NCI-H345 treated with DMSO at 0.1 percent for 48 hours (cell line): ENCODE results near the gene RCE1.
A peak's percentile ranks its signal among the peaks of the same experiment; 100 is the strongest.

ENCODE experiments used
- DNase-seq: peaks from one replicate; lab custom pipeline; 2025; ENCODE audit not compliant: unreplicated experiment; lab: John Stamatoyannopoulos, UW

The RCE1 gene

DNA sequence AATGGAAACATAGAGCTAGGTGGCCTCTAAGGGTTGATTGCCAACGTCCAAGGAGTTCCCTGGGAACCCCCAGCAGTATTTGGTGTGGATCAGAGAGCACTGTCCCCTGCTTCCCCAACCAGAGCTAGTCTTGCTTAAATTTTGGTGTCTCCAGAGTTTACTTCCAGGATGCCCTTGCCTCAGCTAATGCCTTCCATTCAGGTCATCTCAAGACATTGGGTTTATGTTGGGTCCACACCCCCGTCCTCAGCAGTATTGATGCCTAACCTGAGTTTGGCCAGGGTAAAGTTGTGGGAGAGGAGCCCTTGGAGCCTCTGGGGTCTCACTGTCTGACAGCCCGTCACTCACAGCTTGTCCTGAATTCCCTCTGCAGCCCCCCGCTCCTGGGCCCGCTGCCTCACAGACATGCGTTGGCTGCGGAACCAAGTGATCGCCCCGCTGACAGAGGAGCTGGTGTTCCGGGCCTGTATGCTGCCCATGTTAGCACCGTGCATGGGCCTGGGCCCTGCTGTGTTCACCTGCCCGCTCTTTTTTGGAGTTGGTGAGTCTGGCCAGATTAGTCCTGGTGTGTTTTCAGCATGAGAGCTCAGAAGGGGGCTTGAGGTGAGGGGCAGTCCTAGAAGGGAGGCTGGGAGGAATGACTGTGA lies 1.4 kb downstream of the RCE1 start:
- no peak for DNase-seq

DNA sequence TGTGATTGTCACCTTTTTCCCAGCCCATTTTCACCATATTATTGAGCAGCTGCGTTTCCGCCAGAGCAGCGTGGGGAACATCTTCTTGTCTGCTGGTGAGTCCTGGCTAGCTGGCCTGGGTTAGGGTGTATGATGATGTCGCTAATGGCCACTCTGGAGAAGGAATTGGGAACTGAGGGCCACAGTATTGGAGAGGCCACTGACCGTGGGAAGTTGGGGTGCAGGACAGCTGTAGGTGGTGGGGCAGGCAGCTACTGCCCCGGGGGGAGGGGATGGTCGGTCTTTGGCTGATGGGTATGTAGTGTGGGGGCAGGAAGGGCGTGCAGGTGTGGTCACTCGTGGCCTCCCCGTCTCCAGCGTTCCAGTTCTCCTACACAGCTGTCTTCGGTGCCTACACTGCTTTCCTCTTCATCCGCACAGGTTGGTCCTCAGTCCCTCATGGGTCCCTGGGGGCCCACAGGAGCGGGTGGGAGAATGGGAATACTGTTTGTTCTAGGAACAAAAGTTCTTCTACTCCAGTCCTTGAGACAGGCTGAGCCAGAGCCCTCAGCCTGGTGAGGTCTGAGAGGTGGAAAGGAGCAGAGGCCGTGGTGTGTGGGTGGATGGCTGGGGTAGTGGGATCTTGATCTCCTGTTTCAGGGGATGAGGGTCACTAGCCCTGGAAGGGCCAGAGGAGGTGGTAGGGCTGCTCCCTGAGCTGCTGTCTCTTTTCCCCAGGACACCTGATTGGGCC lies 2.1 kb downstream of the RCE1 start:
- DNase-seq: no peak

GRCh38 chr11:66845876-66846212 lies 2.6 kb downstream of the RCE1 start:
- DNase-seq: no peak

- DNase-seq: no peak
Measured at GRCh38 chr11:66846671-66847091, 3.4 kb downstream of the RCE1 start.

DNA sequence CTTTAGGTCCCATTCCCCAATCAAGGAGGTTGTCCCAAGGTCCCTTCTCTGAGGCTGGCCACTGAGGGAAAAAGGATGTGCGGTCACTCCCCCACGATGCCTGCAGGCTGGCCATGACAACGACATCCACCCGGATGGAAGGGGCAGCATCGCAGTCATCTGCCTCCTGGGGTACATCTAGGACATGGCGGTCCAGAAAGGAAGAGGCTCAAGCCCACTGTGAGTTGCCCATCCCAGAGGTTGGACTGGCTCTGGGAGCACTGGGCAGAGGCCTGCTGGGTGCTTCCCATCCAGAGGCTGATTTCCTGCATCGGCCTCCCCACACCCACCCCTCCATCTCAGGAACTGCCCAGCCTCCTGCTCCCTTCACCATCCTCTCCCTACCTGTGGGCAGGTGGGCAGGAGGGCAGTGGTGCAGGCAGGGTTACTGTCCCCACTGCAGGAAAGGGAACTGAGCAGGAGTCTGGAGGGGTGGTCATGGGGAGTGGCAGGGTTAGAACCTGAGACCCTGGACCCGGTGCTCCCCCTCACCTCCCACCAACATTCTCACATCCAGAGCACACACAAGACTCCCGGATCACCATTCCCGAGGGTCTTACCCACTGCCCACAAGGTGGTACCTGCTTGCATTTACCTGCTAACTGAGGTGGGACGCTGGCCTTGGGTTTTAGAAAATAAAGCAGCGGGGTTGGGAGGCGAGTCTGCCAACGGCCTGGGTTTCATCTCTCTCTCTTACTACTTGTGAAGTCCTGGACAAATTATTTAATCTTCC lies 4.4 kb downstream of the RCE1 start:
- DNase-seq: no peak

DNA sequence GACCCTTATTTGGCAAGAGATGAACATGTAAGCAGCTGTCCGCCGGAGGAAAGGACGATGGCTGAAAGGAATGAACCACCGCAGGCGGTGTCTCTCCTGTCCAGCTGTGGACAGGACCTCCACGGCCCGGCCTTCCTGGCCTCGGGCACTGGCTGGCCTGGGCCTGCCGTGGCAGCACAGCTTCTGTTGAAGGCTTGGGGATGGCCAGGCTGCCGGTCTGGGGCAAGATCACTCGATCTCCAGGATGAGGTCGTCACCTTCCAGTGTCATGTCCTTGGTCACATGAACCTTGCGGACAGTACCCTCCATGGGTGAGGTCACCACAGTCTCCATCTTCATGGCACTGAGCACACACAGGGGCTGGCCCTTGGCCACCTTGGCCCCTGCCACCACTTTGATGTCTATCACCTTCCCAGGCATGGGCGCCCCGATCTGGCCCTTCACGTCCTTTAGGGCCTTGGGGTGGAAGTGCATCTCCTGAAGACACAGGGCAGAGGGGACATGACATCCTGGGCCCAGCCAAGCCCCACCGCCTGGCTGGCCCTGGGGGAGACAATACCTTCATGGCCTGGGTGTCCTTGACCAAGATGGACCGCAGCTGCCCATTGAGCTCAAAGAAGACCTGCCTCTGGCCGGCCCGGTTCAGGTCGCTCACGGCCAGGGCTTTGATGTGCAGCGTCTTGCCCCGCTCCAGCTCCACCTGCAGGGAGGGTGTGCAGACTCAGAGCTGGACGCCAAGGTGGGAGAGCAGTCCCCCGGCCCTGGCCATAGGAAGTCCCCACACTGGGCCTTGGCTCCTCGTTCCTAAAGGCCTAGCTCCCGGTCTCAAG lies 5.6 kb downstream of the RCE1 start:
- no peak for DNase-seq

DNA sequence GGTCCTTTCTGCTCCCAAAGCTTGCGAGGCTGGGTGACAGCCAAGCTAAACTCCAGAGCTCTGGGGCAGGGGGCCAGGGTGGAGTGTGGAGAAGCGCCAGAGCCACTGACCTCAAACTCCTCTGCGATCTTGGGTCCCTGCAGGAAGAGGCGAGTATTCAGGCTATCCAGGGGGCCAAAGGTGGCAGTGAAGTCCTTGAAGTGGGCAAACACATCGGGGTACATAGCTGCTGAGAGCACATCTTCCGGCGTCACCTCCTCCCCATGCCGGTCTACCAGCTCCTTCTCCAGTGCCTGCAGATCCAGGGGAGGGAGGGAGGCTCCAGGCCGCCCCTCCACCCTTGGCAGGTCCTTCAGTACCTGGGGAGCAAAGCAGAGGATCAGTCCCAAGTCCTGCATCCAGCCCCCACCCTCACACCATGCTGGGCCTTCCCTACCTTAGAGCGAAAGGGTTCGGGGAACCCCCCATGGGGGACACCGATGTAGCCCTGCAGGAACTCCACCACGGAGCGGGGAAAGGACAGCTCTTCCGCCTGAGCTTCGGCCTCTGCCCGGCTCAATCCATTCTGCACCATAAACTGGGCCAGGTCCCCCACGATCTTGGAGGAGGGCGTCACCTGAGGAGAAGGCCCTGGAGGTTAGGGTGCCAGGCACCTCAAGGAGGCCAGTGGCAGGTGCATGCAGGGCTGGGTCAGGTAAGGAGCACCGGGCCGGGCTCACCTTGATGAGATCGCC lies 6.4 kb downstream of the RCE1 start:
- DNase-seq: no peak

GRCh38 chr11:66850235-66850587 lies 7.0 kb downstream of the RCE1 start:
- DNase-seq: no peak

DNA sequence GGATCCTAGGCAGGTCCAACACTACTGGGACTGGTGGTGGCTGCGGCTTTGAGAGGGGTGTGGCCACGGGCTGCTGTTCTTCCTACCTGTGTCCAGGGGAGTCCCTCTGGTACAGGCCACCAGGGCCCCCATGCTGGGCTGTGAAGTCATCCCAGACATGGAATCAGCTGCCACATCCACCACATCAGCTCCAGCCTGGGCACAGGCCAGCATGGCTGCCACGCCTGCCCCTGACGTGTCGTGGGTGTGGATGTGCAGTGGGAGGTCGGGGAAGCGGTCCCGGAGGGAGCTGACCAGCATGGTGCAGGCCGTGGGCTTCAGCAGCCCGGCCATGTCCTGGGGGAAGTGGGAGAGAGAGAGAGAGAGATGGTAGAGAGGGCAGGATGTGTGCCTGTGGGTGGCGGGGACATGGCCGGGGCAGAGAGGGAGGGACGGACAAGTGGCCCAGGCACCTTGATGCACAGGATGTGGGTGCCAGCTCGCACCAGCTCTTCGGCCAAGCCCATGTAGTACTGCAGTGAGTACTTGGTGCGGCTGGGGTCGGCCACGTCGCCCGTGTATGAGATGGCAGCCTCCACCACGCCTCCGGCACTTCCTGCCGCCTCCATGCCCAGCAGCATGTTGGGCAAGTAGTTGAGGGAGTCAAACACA lies 7.5 kb downstream of the RCE1 start:
- DNase-seq: no peak

DNA sequence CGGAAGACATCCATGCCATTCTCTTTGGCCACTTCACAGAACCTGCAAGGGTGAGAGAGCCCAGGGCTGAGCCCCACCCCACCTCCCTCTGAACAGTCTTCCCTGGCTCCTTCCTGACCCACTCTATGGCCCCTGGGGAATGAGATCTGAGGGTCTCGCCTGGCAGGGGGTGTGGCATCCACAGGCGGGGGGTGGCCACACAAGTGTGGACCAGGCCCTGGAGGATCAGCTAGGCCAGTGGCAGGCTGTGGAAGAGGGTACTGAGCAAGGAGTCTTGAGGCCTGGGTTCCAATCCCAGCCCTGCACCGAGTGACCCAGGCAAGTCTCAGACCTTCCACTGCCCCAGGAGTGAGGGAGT lies 8.0 kb downstream of the RCE1 start:
- no peak for DNase-seq

- DNase-seq: no peak
Measured at GRCh38 chr11:66851698-66852465, 8.6 kb downstream of the RCE1 start.

- no peak for DNase-seq
Measured at GRCh38 chr11:66852466-66853241, 9.4 kb downstream of the RCE1 start.

- no peak for DNase-seq
Measured at GRCh38 chr11:66853242-66854229, 10.3 kb downstream of the RCE1 start.

DNA sequence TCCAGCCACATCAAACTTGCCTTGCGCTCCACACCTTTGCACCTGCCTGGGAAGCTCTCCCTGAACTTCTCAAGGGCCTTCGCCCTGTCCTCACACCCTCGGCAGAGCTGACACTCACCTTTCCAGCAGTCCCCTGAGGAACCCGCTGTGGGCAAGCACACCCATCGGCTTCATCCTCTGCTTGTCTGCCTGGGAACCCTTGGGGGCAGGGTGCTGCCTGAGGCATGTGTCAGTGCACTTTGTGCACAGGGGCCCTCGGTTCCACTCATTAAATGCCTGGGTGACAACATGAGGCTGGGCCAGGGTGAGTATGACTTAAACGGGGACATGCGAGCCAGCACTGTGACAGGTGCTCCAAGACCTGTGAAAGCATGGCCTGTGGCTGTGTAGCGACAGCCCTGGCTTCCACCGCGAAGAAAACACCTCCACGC lies 11.0 kb downstream of the RCE1 start:
- no peak for DNase-seq

DNA sequence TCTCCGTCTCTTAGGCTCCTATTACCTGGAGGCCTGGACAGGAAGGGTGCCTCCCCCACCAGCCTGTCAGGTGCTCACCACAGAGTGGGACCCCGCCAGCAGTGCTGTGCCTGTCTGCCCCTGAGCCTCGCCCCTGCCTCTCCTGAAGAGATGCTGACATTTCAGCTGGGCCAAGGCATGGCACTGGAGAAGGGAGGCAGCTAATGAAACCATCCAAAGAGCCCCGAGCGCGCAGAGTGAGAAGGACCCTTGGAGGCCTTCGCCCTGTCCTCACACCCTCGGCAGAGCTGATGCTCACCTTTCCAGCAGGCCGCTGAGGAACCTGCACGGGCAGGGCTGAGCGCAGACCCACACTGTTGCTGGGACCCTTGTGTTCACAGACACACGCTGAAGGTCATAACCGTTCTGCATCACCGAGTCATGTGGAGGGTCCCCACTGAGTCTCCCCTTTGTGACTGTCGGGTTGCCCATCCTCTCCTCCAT lies 11.5 kb downstream of the RCE1 start:
- no peak for DNase-seq

GRCh38 chr11:66855574-66856495 lies 12.6 kb downstream of the RCE1 start:
- DNase-seq: peak; percentile 65
